K562 (cell line): ENCODE results near the gene LDLRAD3. TPM values are rescaled to one million over a fixed set of nuclear protein-coding genes. Genes with fewer than 3 reads are reported as not detected.

Source experiments
- ATAC-seq: fragments of 200-7000 bp; cut with Tn5 transposase; 3 replicates; pipeline ENCODE4 v1.9.1; 2020; ENCODE audit warnings: moderate library complexity
- BruUV-seq: library from RNA; stranded (reverse); fragments of 400-500 nt; replicated peaks from 2 replicates; lab custom pipeline; 2021; lab: Mats Ljungman, UMichigan
- CTCF ChIA-PET: fragments of 300-600 bp; formaldehyde crosslinking; extraction: SDS; loops from one replicate; lab custom pipeline; 2021; ENCODE audit warnings: low intra/inter-chr PET ratio; lab: Yijun Ruan, JAX
- POLR2A ChIA-PET: fragments of 300-600, 350-650 bp; sonication (Branson Sonifier 250); formaldehyde crosslinking; extraction: SDS; loops from one replicate; lab custom pipeline; 2021; ENCODE audit warnings: antibody characterized with exemption, inconsistent platforms; lab: Yijun Ruan, JAX
- DNase-seq, 4 experiments: peaks; one replicate each; pipeline versions ENCODE4 v3.0.0 to v3.0.0-alpha.2; 2011 to 2018; ENCODE audit warnings: low spot score in 3 of 4, mixed read lengths in 3 of 4; ENCODE audit errors: extremely low read depth in 1 of 4
- FAIRE-seq: peaks from 2 replicates; lab custom pipeline; 2011; peaks lifted over from hg19 to GRCh38; lab: Jason Lieb, UNC
- H2AFZ ChIP-seq: 2 replicates; pipeline ENCODE4 v1.6.0; 2011; ENCODE audit warnings: low read depth, low read length, control low read depth, inconsistent platforms
- H3K27ac ChIP-seq: fragments of 200-600 bp; 3 replicates; pipeline ENCODE4 v1.8.0; 2011; ENCODE audit warnings: low read depth, mild to moderate bottlenecking, control low read depth, inconsistent platforms, low read length, moderate library complexity, mixed read lengths; ENCODE audit errors: extremely low read depth
- H3K27me3 ChIP-seq, 2 experiments: fragments of 300-600 bp in 1 of 2; 2 replicates in 1 of 2; 3 replicates in 1 of 2; pipeline versions ENCODE4 v1.6.0 to v1.8.0; 2011; ENCODE audit warnings: inconsistent platforms in 2 of 2, low read length in 2 of 2, mild to moderate bottlenecking in 1 of 2, mixed read lengths in 1 of 2, moderate library complexity in 1 of 2; ENCODE audit not compliant: control insufficient read depth in 2 of 2, insufficient read depth in 2 of 2
- H3K36me3 ChIP-seq: fragments of 300-600 bp; 3 replicates; pipeline ENCODE4 v1.8.0; 2011; ENCODE audit warnings: mild to moderate bottlenecking, low read length, inconsistent platforms; ENCODE audit not compliant: control insufficient read depth, insufficient read depth
- H3K4me1 ChIP-seq, 2 experiments: fragments of 200-600 bp in 1 of 2; replicated peaks in 1 of 2; 2 replicates in 1 of 2; 3 replicates in 1 of 2; pipeline versions ENCODE4 v1.5.1 to v1.8.0; 2011; ENCODE audit warnings: inconsistent platforms in 2 of 2, low read length in 2 of 2, mild to moderate bottlenecking in 1 of 2, mixed read lengths in 1 of 2, moderate library complexity in 1 of 2; ENCODE audit not compliant: control insufficient read depth in 2 of 2, insufficient read depth in 2 of 2
- H3K4me2 ChIP-seq: 2 replicates; pipeline ENCODE4 v1.6.1; 2011; ENCODE audit warnings: low read length, control low read depth, inconsistent platforms, mixed read lengths; ENCODE audit not compliant: insufficient read depth
- H3K4me3 ChIP-seq: fragments of 200-600 bp; sonication (generic), shearing (Covaris generic); 2 replicates; pipeline ENCODE4 v1.5.1; 2016; ENCODE audit warnings: control low read depth, inconsistent platforms
- H3K79me2 ChIP-seq: fragments of 200-600 bp; 3 replicates; pipeline ENCODE4 v1.8.0; 2011; ENCODE audit warnings: low read length, inconsistent platforms; ENCODE audit not compliant: control insufficient read depth, insufficient read depth
- H3K9ac ChIP-seq, 2 experiments: 2 replicates each; pipeline versions ENCODE4 v1.6.0 to v1.6.1; 2011; ENCODE audit warnings: low read depth in 2 of 2, low read length in 2 of 2, control low read depth in 1 of 2, inconsistent platforms in 1 of 2, mild to moderate bottlenecking in 1 of 2, mixed read lengths in 1 of 2; ENCODE audit not compliant: insufficient read depth in 1 of 2
- H3K9me1 ChIP-seq: one replicate; pipeline ENCODE4 v1.6.0; 2011; ENCODE audit warnings: inconsistent platforms, mild to moderate bottlenecking, low read length, moderate library complexity; ENCODE audit not compliant: control insufficient read depth, insufficient read depth
- H3K9me3 ChIP-seq: replicated peaks from 2 replicates; pipeline ENCODE4 v1.5.1; 2011; ENCODE audit warnings: low read depth, low read length, inconsistent platforms; ENCODE audit not compliant: control insufficient read depth, insufficient read depth
- H4K20me1 ChIP-seq: replicated peaks from 2 replicates; pipeline ENCODE4 v1.6.1; 2011; ENCODE audit warnings: low read length, inconsistent platforms, mixed read lengths; ENCODE audit not compliant: control insufficient read depth, insufficient read depth
- BRF1 ChIP-seq: IDR thresholded peaks from 3 replicates; pipeline ENCODE4 v1.6.1; 2011; ENCODE audit warnings: borderline replicate concordance, mild to moderate bottlenecking; ENCODE audit not compliant: insufficient read length; ENCODE audit errors: extremely low read depth
- FIP1L1 ChIP-seq: fragments of 200-400 bp; formaldehyde crosslinking; IDR thresholded peaks from 2 replicates; pipeline ENCODE4 v1.6.1; 2018; ENCODE audit warnings: mild to moderate bottlenecking, low read depth, low read length; ENCODE audit not compliant: poor library complexity, severe bottlenecking
- IRF2 ChIP-seq: sonication (generic); formaldehyde crosslinking; IDR thresholded peaks from 2 replicates; pipeline ENCODE4 v1.8.1; 2022; ENCODE audit warnings: mild to moderate bottlenecking, missing genetic modification reagents
- KLF6 ChIP-seq: fragments of 250-450 bp; sonication (Bioruptor Pico); IDR thresholded peaks from 2 replicates; pipeline ENCODE4 v1.4.0; 2020; ENCODE audit warnings: mild to moderate bottlenecking, moderate library complexity, borderline replicate concordance
- POLR2G ChIP-seq: fragments of 200-400 bp; formaldehyde crosslinking; IDR thresholded peaks from 2 replicates; pipeline ENCODE4 v1.6.1; 2017; ENCODE audit warnings: low read depth, mild to moderate bottlenecking, antibody characterized with exemption, low read length, moderate library complexity
- PRMT5 ChIP-seq: sonication (generic); formaldehyde crosslinking; IDR thresholded peaks from 2 replicates; pipeline ENCODE4 v1.5.0; 2020; ENCODE audit warnings: missing genetic modification reagents
- ZBTB43 ChIP-seq: sonication (generic); formaldehyde crosslinking; IDR thresholded peaks from 2 replicates; pipeline ENCODE4 v1.8.0; 2023; ENCODE audit warnings: mild to moderate bottlenecking, missing genetic modification reagents
- ZNF407 ChIP-seq: fragments of 450-650 bp; IDR thresholded peaks from 2 replicates; pipeline ENCODE4 v1.6.1; 2016; ENCODE audit warnings: low read depth
- ZNF583 ChIP-seq: fragments of 250-450 bp; sonication (Bioruptor Pico); IDR thresholded peaks from 2 replicates; pipeline ENCODE4 v1.4.0; 2020
- WGBS: fragments of 100-300 bp; shearing (Covaris generic); methylation state at CpG from one replicate; pipeline ENCODE4 v1.1.6; 2016; ENCODE audit warnings: low coverage, mixed read lengths; ENCODE audit not compliant: insufficient coverage; ENCODE audit errors: missing lambda C conversion rate; 5-methylcytosine and 5-hydroxymethylcytosine counted together
- in situ Hi-C: fragments of 300-500 bp; cut with MboI; formaldehyde crosslinking; loops from 4 replicates; pipeline ENCODE4 v1.15.0; 2018; ENCODE audit warnings: inconsistent platforms, mixed read lengths
- intact Hi-C: fragments of 100-400 bp; cut with micrococcal nuclease; formaldehyde crosslinking; loops from 2 replicates; pipeline ENCODE4 v1.14.2; 2022
- polyA plus RNA-seq, 8 experiments: library from polyadenylated mRNA; depleted of rRNA in 4 of 8; stranded (reverse) in 5 of 8; unstranded in 3 of 8; fragments of >200 nt; fragmentation: Nextera tagmentation in 2 of 8; fragmentation: Illumina TruSeq in 1 of 8; extraction: Ambion mirVana in 2 of 8; extraction: Trizol in 1 of 8; gene quantifications; 2 replicates each; pipeline versions ENCODE4 v1.2.1 to v1.2.3, GENCODE V29; 2011 to 2014; ENCODE audit warnings: inconsistent platforms in 1 of 8, missing spikeins in 1 of 8
- total RNA-seq, 7 experiments: library from RNA; depleted of rRNA in 6 of 7; stranded (reverse); fragments of >200 nt in 6 of 7; fragmentation: Illumina TruSeq in 2 of 7; extraction: Trizol in 2 of 7; gene quantifications; 2 replicates each; pipeline versions ENCODE4 v1.2.1 to v1.2.3, GENCODE V29; 2011 to 2021; ENCODE audit warnings: low replicate concordance in 1 of 7
- TF ChIP-seq, protein P1 (sequence below): fragments of 200-800 bp; sonication (Bioruptor generic); IDR thresholded peaks from 2 replicates; pipeline ENCODE4 v1.6.1; 2017; ENCODE audit warnings: missing genetic modification characterization, missing compliant biosample characterization

Gene LDLRAD3
- total and polyA plus RNA-seq, 9 of the 15 experiments (the other 6 are each of a cell fraction or from before 2014, with no cell fraction given) = 0.73 to 7.2 (median 3.5) TPM

DNA sequence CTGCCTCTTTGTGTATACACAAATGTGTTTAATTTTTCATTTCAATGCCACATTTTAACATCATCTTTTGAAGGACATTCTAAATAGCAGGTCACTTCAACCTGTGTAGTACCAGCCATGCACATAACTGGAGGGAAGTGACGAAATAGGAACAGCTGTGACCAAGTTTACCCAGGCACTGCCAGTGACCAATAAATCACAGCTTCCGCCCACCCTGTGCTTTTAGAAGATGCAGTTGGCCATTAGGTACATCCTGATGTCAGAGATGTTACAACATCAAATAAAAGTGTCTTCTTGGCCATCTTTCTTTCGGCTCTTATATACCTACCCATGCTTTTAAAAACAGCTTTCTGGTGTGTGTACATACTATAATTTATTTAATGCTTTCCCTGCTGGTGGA lies 7.8 kb downstream of the LDLRAD3 start:
- CTCF ChIA-PET = no interaction called here
- ATAC-seq = no peak
- H3K79me2 ChIP-seq = no peaks in the 10 kb centered on the region
- intact Hi-C loops (no loop called here), in situ Hi-C loops (no loop called here)
- no peaks in the 10 kb centered on the region for H3K36me3 ChIP-seq
- TF ChIP-seq BRF1 = no peak
- TF ChIP-seq POLR2G = no peak
- no peak for TF ChIP-seq ZNF583 (CRISPR knock-in tag)
- no peak for TF ChIP-seq FIP1L1
- TF ChIP-seq IRF2 = no peak
- TF ChIP-seq KLF6 (CRISPR knock-in tag) = no peak
- TF ChIP-seq ZNF407 = no peak
- no peak for TF ChIP-seq PRMT5 (CRISPR knock-in tag)
- TF ChIP-seq ZBTB43 (CRISPR knock-in tag) = no peak
- TF ChIP-seq, protein P1, sequence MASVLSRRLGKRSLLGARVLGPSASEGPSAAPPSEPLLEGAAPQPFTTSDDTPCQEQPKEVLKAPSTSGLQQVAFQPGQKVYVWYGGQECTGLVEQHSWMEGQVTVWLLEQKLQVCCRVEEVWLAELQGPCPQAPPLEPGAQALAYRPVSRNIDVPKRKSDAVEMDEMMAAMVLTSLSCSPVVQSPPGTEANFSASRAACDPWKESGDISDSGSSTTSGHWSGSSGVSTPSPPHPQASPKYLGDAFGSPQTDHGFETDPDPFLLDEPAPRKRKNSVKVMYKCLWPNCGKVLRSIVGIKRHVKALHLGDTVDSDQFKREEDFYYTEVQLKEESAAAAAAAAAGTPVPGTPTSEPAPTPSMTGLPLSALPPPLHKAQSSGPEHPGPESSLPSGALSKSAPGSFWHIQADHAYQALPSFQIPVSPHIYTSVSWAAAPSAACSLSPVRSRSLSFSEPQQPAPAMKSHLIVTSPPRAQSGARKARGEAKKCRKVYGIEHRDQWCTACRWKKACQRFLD = no peak
- no peaks in the 10 kb centered on the region for H3K9me3 ChIP-seq
- no peak overlapping the region for H3K4me2 ChIP-seq
- no TSS peak for BruUV-seq
- H3K9me1 ChIP-seq = no peaks in the 10 kb centered on the region
- H3K4me1 ChIP-seq = no peaks in the 10 kb centered on the region
- no peak for FAIRE-seq
- H3K4me3 ChIP-seq = no peak overlapping the region
- H3K9ac ChIP-seq = no peak overlapping the region
- peaks cover 8 to 16% of the 10 kb centered on the region in 2 experiments; a peak in 4 of 5 replicates for H3K27me3 ChIP-seq
- POLR2A ChIA-PET = interaction anchor here (1.1 kb wide), 1 partner anchor 14 kb away, joined by 3 read pairs; no protein-coding TSS in a partner anchor
- 9% methylated on average over 3 of the region's 3 CpGs for WGBS
- DNase-seq = no peak
- H2AFZ ChIP-seq = no peak overlapping the region
- H3K27ac ChIP-seq = no peak overlapping the region
- H4K20me1 ChIP-seq = 0 out of 2 replicates have a peak, but pooled peaks cover 16% of the 10 kb centered on the region
